GM18505 (cell line): ENCODE data around the gene DDN.

Experiments
- ATAC-seq: cut with Tn5 transposase; IDR thresholded peaks from one replicate; pipeline ENCODE4 v1.9.1; 2021; ENCODE audit not compliant: unreplicated experiment
- POLR2A ChIP-seq: IDR thresholded peaks from 4 replicates; pipeline ENCODE4 v1.6.1; 2011; ENCODE audit warnings: borderline replicate concordance; ENCODE audit not compliant: insufficient read depth, insufficient read length; ENCODE audit errors: extremely low read depth

The DDN gene

DNA sequence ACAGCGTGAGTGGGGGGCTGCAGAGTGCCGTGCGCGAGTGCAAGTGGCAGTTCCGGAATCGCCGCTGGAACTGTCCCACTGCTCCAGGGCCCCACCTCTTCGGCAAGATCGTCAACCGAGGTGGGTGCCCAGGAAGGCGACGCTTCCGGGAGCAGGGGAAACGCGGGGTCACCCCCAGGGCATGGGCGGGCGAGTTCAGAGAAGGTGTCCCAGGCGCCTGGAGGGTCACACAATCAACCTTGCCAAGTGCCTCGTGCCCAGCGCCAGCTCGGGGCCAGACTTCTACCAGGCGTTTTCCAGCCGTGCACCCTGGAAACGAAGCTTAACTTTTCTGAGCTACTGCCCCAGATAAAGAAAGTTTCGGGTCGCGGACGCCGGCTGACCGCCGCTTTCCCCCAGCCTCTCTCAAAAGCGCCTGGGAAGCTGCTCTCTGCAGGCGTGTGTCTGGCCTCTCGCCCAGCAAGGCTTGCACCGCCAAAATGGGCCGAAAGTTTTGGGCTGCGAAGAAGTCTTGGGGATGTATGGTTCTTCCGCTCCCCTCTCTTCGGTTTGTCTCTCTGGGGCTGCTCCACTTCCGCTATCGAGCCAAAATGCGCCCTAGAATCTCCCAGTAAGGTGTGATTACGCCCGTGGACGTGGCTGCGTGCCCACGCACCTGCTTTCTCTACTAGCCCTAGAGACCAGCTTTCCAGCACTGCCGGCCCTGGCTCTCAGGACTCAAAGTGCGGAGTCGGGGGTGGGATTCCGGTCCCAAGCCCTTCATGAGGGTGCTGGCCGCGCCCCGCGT lies 19.4 kb downstream of the DDN start:
- TF ChIP-seq POLR2A = no peak
- ATAC-seq = no peak

DNA sequence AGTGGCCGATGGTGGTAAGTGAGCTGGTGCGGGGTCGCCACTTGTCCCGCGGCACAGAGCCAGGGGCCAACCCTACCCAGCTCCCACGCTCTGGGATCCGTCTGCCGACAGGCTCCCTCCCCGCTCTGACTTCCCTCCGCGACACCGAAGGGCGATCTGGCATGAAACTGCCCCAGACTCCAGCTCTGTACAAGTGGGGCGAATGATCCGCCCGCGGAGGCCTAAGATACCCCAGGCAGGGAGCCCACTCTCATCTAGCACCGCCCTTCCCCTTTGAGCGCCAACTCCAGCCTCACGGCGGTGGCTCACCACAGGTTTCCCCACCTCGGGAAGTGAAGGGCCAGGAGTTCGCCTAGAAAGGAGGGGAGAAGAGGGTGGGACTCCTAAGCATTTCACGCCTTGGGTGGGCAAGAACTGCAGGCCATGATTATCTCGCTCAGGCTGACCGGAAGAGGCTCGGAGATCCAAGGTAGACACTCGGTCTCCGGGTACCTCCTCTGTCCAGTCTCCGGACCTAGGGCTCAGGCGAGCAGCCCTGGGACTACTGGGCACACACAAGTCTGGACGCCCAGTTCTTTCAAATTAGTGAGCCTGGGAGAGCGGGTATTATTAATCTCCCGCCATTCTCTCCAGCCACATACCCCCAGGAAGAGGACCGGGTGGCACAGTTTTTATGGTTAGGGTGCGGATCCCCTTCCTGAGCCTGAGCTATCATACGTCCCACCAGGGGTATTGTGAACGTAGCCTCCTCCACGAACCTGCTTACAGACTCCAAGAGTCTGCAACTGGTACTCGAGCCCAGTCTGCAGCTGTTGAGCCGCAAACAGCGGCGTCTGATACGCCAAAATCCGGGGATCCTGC lies 20.2 kb downstream of the DDN start:
- no peak for TF ChIP-seq POLR2A
- no peak for ATAC-seq

DNA sequence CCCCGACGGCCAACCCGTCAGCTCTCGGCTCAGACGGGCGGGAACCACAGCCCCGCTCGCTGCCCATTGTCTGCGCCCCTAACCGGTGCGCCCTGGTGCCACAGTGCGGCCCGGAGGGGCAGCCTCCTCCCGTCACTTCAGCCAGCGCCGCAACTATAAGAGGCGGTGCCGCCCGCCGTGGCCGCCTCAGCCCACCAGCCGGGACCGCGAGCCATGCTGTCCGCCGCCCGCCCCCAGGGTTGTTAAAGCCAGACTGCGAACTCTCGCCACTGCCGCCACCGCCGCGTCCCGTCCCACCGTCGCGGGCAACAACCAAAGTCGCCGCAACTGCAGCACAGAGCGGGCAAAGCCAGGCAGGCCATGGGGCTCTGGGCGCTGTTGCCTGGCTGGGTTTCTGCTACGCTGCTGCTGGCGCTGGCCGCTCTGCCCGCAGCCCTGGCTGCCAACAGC lies 20.9 kb downstream of the DDN start, which contains the start of gene WNT1:
Gene WNT1 (plus strand): TSS at position 32 of the 450 bp plus-strand sequence. CDS start 329 bp downstream, at position 361.
- no peak for ATAC-seq
- TF ChIP-seq POLR2A = no peak

DNA sequence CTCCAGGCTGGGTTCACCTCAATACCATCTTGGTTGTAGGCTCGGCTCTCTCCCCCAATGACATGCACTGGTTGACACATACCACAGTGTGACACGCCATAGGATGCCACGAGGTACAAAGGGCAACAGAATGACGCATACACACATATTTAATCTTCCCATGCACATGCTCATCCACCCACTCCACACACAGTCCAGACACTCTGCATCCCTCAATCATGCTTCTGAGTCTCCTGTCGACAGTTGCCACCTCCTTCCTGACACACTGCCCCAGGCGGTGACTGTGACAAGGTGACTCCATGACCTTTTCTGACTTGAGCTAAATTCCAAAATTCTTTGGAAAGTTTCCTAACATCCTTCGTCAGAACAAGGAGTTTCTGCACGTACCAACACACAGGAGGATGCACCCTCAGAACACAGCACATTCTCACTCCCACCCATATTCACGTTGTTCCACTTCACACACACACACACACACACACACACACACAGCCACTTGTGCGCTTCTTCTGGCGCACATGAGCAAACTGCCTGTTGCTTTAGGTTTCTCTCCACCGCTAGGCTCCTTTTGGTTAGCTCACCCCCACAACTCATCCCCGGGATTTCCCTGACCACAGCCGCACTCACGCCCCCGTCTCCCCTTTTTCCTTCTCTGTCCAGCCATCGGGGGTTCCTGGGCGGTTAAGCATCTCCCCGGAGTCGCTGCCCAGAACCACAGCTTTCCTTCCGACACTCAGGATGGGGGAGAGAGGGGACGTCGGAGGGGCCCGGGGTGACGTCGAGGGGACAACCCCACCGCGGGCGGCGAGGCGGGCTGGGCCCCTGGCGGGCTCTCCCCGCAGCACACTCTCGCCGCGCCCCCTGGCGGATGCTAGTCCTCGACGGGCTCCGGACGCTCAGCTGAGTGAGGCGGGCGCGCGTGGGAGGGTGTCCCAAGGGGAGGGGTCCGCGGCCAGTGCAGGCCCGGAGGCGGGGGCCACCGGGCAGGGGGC lies 21.6 kb downstream of the DDN start:
- ATAC-seq = peak; percentile 60
- no peak for TF ChIP-seq POLR2A

DNA sequence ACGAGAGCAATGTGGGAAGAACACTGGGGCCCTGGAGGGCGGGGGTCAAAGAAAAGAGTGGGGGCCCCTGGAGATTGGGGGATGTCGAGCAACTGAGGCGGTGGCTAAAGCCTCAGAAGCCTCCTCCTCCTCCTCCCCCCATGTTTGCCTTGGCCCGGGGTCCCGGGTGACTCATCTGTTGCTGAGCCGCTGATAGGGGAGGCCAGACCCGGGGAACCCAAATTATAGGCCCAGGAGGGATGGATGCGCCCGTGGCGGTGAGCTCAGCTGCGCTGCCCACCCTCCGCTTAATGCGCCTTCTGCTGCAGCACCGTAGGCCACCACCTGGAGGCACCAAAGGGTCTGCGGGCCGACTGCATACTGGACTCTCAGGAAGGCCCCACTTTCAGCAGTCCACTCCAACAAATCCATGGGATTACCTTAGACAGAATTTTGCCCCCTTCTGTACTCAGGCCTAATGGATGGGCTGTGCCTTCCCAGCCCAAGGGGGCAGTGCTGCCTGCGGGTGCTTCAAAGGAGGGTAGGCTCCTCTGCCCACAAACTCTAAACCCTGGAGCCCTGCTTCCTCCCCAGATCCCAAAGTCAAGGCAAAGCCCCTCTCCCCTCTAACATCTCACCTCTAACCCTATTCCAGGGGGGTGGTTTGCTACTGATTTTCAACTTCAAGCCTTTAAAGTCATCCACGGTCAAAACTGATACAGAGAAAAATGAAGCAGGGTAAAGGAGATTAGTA lies 25.1 kb downstream of the DDN start:
- no peak for ATAC-seq
- TF ChIP-seq POLR2A = no peak

DNA sequence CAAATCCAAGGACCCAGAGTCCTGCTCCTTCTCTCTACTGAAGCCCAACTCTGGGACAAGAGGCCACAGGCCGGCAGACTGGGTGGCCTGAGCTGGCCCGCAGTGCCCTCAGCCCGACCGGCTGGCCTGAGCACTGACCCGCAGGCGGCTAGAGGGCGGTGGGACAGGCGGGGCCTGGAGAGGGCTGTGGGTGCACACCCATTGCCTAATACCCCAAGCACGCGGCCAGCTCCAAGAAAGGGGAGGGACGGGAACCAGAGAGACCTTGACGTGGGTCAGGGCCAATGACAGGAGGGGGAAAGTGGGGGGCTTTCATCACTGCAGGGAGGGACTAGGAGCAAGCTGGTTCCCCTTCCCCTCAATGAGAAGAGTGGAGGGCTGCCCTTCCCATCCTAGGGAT lies 25.6 kb downstream of the DDN start:
- TF ChIP-seq POLR2A = no peak
- ATAC-seq = no peak

DNA sequence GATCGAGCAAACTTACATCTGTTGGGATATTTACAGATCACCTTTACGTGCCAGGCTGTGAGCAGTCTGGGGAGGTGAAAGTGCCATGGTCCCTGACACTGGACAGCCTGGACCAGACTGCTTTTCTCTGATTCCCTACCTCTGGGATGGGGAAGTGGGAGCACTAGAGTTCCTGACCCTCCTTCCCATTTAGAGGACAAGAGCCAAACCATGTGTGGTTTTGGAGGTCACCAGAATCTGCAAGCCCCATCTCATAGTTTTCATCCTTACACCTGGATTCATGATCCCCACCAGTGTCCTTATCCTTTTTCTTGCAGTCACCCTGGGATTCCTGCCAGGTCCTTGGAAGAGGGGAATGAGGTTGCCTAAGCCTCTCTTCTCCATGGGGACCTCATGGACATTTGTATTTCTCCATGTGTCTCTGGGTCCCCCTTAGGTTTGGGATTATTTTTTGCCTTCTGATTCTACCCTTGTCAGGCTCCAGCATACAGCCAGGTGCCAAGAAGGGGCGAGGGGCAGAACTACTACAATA lies 26.2 kb downstream of the DDN start:
- no peak for TF ChIP-seq POLR2A
- no peak for ATAC-seq

DNA sequence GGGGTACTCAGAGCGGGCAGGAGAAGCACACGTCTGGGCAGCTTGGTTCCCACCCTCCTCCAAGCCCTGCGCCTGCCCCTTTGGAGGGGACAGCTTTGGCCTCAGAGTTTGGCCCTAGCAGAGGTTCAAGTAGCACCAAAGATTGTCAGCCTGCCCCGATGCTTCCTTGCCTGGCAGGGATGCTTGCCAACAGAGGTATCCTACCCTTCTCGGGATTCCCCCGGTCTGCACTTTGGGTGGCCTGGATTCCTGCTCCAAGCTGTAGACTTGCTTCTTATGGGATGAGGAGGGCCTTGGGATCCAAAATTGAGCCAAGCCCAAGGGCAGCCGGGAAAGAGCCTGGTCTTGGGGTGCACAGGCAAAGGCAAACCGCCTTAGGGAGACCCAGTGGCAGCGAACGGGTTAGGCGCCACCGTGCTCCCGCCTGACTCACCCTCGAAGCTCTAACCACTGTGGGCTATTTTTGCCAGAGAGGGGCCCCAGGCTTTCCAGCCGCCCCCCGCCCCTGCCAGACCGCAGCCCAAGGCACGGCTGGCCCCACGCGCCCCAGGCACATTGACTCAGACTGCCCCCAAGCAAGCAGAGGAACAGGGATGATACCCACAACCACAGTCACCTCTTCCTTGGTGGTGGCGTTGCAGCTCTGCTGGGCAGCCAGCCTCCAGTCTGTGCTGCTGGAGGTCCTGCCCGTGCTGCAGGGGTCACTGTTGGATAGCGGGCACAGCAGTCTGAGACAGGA lies 26.8 kb downstream of the DDN start:
- ATAC-seq = no peak
- TF ChIP-seq POLR2A = no peak

DNA sequence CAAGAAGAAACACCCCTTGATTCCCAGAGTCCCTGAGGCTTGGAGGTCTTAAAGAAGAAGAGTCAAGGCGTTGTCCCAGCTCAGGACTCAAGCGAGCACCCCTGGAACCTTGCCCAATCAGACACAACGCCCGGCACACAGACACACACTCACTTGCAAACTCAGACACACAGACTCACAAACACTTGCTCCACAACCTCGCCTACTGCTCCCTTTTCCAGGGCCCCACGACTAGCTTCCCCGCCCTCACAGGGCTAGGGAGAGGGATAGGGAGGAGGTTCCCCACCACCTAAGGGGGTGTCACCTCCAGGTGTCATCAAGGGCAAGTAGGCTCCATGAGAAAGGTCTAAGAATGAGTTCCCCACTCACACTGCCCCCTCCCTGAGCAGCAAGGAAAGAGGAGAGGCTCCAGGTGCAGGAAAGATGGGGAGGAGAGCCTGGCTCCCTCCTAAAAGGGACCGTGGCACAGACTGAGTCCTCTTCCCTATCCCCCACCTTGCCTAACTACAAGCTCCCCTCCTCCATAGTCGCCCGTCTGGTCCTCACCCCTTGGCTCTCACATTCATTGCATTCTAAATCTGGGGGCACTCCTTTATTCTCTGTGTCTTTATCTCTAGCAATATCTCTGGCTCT lies 28.4 kb downstream of the DDN start:
- ATAC-seq = no peak
- TF ChIP-seq POLR2A = no peak

DNA sequence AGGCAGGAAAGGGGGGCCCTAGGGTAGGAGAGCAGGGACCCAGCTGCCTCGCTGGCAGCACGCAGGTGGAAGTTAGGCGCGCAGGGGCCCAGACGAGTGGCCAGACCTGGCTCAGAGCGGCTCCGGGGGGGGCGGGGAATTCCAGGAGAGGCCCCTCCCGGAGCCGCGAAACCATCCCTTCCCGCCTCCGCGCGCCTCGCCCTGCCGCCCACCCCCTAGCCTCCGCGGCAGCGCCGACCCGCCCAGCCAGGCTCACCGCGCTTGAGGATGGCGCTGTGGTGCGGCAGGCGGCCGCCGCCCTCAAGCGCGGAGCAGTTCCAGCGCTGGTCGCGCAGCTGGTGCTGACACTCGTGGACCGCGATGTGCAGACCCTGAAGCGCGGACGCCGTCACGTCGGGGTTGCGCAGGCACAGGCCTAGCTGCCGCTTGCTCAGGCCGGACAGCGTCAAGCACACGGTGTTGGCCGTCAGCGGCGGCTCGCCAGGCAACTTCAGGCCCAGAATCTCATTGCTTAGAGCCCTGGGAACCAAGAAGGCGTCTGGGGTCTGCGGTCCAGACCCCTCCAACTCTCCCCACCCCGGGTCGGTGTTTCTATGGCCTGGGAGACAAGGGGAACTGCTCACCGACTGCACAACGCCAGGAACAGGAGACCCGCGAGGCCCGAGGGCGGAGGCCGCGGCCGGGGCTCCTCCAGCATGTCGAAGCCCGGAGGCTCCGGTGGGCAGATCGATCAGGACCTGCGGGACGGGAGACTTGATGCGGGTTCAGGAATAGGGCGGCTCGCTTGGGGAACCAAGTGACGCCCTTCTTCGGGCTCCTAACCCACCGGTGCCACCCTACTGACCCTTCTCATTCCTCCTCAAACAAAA lies 29.1 kb downstream of the DDN start:
- ATAC-seq = no peak
- no peak for TF ChIP-seq POLR2A
